Measurements from ENCODE around the gene ZNF391.

ZNF391 gene

GRCh38 chr6:27388293-27389197 is at the start of gene ZNF391:
ZNF391 (plus strand) TSS chr6:27388759; CDS start chr6:27400371, 11,612 bp downstream.
- H3K27ac ChIP-seq (ENCODE audit: extremely low read depth, low read depth, low read length) = peak within 1 kb of the TSS; percentile 49
- no peaks in the 10 kb centered on the region for H3K9me3 ChIP-seq (ENCODE audit: control insufficient read depth, insufficient read depth, low read depth, low read length)
- no peaks in the 10 kb centered on the region for H3K4me1 ChIP-seq (ENCODE audit: control insufficient read depth, insufficient read depth, low read length)
- H3K36me3 ChIP-seq (ENCODE audit: control insufficient read depth in 2 of 2, insufficient read depth in 1 of 2, low read length in 2 of 2) = no peaks in the 10 kb centered on the region
- H3K4me3 ChIP-seq (ENCODE audit: low read depth, low read length) = peak within 1 kb of the TSS; percentile 86
- CTCF ChIA-PET = interaction anchor here (0.6 to 1.5 kb wide), 6 partner anchors 11 to 91 kb away, joined by 3 to 6 read pairs (median 3); partner anchors contain the start of gene POM121L2
- POLR2A ChIA-PET = interaction anchor here (0.5 to 1.6 kb wide), 13 partner anchors 11 to 771 kb away, joined by 3 to 9 read pairs (median 3); partner anchors contain the start of gene ZNF184
- 0 out of 2 replicates have a peak, but pooled peaks have one; percentile 46 for TF ChIP-seq BCL11B (tag by site-specific recombination; IDR thresholded peaks at IDR 0.05; ENCODE audit: low read depth)
- no peak for TF ChIP-seq MEIS1 (CRISPR knock-in tag; IDR thresholded peaks at IDR 0.05; ENCODE audit: borderline replicate concordance)
- peak; percentile 63 for TF ChIP-seq SP2 (tag by site-specific recombination; IDR thresholded peaks at IDR 0.05)
- peak; percentile 68; the same call in 1 of the 2 replicates for TF ChIP-seq ZBTB21 (tag by site-specific recombination; IDR thresholded peaks at IDR 0.05)
- TF ChIP-seq YY1 (tag by site-specific recombination; IDR thresholded peaks at IDR 0.05) = peak; percentile 69; the same call in 1 of the 2 replicates
- TF ChIP-seq, protein P1, sequence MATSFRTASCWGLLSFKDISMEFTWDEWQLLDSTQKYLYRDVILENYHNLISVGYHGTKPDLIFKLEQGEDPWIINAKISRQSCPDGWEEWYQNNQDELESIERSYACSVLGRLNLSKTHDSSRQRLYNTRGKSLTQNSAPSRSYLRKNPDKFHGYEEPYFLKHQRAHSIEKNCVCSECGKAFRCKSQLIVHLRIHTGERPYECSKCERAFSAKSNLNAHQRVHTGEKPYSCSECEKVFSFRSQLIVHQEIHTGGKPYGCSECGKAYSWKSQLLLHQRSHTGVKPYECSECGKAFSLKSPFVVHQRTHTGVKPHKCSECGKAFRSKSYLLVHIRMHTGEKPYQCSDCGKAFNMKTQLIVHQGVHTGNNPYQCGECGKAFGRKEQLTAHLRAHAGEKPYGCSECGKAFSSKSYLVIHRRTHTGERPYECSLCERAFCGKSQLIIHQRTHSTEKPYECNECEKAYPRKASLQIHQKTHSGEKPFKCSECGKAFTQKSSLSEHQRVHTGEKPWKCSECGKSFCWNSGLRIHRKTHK (tag by site-specific recombination; IDR thresholded peaks at IDR 0.05) = no peak
- TF ChIP-seq MZF1 (tag by site-specific recombination; IDR thresholded peaks at IDR 0.05; ENCODE audit: borderline replicate concordance) = no peak; the same call in 1 of the 2 replicates
- TF ChIP-seq, protein P2, sequence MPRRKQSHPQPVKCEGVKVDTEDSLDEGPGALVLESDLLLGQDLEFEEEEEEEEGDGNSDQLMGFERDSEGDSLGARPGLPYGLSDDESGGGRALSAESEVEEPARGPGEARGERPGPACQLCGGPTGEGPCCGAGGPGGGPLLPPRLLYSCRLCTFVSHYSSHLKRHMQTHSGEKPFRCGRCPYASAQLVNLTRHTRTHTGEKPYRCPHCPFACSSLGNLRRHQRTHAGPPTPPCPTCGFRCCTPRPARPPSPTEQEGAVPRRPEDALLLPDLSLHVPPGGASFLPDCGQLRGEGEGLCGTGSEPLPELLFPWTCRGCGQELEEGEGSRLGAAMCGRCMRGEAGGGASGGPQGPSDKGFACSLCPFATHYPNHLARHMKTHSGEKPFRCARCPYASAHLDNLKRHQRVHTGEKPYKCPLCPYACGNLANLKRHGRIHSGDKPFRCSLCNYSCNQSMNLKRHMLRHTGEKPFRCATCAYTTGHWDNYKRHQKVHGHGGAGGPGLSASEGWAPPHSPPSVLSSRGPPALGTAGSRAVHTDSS (tag by site-specific recombination; IDR thresholded peaks at IDR 0.05) = no peak
- TF ChIP-seq, protein P3, sequence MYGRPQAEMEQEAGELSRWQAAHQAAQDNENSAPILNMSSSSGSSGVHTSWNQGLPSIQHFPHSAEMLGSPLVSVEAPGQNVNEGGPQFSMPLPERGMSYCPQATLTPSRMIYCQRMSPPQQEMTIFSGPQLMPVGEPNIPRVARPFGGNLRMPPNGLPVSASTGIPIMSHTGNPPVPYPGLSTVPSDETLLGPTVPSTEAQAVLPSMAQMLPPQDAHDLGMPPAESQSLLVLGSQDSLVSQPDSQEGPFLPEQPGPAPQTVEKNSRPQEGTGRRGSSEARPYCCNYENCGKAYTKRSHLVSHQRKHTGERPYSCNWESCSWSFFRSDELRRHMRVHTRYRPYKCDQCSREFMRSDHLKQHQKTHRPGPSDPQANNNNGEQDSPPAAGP (tag by site-specific recombination; IDR thresholded peaks at IDR 0.05) = peak; percentile 91
- no peak for TF ChIP-seq ZNF16 (tag by site-specific recombination; IDR thresholded peaks at IDR 0.05; ENCODE audit: low read depth)
- no peak for TF ChIP-seq ZNF132 (tag by site-specific recombination; IDR thresholded peaks at IDR 0.05; ENCODE audit: borderline replicate concordance)
- peak; percentile 51 for TF ChIP-seq ZBTB26 (tag by site-specific recombination; optimal IDR thresholded peaks at IDR 0.05)
- TF ChIP-seq, protein P4, sequence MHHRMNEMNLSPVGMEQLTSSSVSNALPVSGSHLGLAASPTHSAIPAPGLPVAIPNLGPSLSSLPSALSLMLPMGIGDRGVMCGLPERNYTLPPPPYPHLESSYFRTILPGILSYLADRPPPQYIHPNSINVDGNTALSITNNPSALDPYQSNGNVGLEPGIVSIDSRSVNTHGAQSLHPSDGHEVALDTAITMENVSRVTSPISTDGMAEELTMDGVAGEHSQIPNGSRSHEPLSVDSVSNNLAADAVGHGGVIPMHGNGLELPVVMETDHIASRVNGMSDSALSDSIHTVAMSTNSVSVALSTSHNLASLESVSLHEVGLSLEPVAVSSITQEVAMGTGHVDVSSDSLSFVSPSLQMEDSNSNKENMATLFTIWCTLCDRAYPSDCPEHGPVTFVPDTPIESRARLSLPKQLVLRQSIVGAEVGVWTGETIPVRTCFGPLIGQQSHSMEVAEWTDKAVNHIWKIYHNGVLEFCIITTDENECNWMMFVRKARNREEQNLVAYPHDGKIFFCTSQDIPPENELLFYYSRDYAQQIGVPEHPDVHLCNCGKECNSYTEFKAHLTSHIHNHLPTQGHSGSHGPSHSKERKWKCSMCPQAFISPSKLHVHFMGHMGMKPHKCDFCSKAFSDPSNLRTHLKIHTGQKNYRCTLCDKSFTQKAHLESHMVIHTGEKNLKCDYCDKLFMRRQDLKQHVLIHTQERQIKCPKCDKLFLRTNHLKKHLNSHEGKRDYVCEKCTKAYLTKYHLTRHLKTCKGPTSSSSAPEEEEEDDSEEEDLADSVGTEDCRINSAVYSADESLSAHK (tag by site-specific recombination; IDR thresholded peaks at IDR 0.05) = no peak; the same call in 1 of the 2 replicates
- TF ChIP-seq, protein P5, sequence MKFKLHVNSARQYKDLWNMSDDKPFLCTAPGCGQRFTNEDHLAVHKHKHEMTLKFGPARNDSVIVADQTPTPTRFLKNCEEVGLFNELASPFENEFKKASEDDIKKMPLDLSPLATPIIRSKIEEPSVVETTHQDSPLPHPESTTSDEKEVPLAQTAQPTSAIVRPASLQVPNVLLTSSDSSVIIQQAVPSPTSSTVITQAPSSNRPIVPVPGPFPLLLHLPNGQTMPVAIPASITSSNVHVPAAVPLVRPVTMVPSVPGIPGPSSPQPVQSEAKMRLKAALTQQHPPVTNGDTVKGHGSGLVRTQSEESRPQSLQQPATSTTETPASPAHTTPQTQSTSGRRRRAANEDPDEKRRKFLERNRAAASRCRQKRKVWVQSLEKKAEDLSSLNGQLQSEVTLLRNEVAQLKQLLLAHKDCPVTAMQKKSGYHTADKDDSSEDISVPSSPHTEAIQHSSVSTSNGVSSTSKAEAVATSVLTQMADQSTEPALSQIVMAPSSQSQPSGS (tag by site-specific recombination; IDR thresholded peaks at IDR 0.05; ENCODE audit: low read depth) = no peak
- TF ChIP-seq ZNF350 (tag by site-specific recombination; IDR thresholded peaks at IDR 0.05) = no peak
- TF ChIP-seq ZNF521 (tag by site-specific recombination; IDR thresholded peaks at IDR 0.05) = no peak
- TF ChIP-seq ZNF341 (tag by site-specific recombination; IDR thresholded peaks at IDR 0.05; ENCODE audit: low read depth) = peak; percentile 79
- TF ChIP-seq TRIM28 (IDR thresholded peaks at IDR 0.05; ENCODE audit: borderline replicate concordance, low read length) = peak; percentile 11; the same call in 1 of the 2 replicates
- TF ChIP-seq ZNF169 (tag by site-specific recombination; IDR thresholded peaks at IDR 0.05) = no peak
- no peak for TF ChIP-seq HOXA7 (CRISPR knock-in tag; IDR thresholded peaks at IDR 0.05; ENCODE audit: borderline replicate concordance)
- TF ChIP-seq ZNF114 (tag by site-specific recombination; IDR thresholded peaks at IDR 0.05) = no peak
- peak; percentile 98 for TF ChIP-seq ZBTB48 (tag by site-specific recombination; IDR thresholded peaks at IDR 0.05)
- TF ChIP-seq ZFP3 (tag by site-specific recombination; IDR thresholded peaks at IDR 0.05; ENCODE audit: low read depth) = no peak
- 0 out of 2 replicates have a peak, but pooled peaks have one; percentile 8 for TF ChIP-seq EGR2 (tag by site-specific recombination; IDR thresholded peaks at IDR 0.05; ENCODE audit: low read depth)
- TF ChIP-seq ZNF549 (tag by site-specific recombination; IDR thresholded peaks at IDR 0.05) = peak; percentile 16; the same call in 1 of the 2 replicates

Data from HEK293 (cell line).